HG02973 (cell line): Measurements from ENCODE around the gene ACY1.
"Not testable (repeated sequence)": the region's sequence is repeated elsewhere in the genome, so short reads cannot be mapped to it uniquely, and the experiment has no call there.

Experiments used
- ATAC-seq: cut with Tn5 transposase; IDR thresholded peaks from one replicate; pipeline ENCODE4 v1.9.1; 2021; ENCODE audit warnings: moderate library complexity; ENCODE audit not compliant: unreplicated experiment

Gene ACY1

DNA sequence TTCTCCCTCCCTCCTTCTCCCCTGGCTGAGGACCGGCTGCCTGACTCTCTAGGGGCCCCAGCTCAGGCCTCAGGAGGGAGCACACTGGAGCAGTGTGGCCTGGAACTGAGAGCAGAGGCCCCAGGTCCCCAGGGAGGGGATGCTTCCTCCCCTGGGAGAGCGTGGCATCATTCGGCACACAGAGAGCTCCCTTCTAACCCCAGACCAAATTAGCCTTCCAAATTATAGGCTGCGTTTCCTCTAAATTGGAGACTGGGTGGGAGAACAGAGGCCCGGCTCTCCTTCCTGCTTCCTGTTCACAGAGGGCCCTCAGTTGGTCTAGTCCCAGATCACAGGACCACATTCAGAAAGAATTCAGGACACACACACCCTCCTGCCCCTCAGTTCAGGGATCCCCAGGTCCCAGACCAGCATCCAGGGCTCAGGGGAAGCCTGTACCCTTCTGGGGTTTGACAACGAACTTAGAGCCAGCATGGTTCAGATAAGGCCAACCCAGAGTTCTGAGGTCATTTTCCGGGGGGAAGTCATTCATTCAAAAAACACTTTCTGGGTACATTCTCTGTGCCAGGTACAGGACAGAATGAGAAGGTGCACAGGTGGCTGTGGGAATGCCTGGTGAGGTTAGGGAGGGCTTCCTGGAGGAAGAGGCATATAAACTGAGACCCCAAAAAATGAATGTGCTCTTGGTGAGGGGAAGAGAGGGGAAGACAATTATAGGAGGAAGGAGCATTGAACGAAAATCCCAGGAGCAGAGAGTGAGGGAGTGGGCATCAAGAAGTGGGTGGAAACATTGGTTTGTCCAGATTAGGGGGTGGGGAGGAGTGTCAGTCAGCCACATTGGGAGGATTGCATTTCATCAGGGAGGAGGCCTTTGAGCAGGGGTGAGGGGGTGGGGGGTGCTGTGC lies 40.8 kb downstream of the ACY1 start:
- no peak for ATAC-seq

GRCh38 chr3:52024765-52025452 lies 41.6 kb downstream of the ACY1 start:
- no peak for ATAC-seq

DNA sequence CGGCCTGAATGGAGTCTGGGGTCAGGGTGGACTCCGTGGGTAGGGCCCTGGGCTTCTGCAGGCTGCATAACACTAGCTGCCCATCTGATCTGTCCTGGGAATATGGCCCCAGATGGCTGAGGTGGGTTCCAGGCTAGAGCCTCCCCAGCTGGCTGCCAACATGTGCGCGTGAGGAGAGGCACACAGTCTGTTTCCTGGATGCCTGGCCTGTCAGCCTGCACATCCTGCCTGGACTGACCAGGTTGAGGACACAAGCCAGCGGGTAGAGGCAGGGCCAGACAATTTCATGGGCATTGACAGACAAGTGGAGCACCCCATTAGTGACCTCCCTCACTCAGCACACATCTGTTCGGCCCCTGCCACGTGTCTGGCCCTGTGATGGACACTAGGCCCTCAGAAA lies 42.1 kb downstream of the ACY1 start:
- no peak for ATAC-seq

DNA sequence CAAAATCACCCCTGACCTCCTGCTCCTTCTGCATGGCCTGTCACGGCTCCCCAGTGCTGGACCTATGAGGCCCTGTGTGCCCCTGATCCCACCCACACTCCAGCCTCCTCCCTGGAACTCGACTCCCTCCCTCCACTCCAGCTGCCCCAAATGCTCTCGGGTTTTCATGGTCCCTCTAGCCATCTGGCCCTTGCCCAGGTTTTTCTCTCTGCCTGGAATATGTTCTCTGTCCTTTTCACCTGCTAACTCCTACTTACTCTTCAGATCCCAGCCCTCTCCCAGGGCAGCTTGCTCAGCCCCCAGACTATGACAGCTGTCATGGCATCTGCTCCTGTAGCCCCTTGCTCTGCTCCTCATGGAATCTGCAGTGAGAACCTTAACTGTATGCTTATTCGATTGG lies 42.7 kb downstream of the ACY1 start:
- ATAC-seq = no peak

GRCh38 chr3:52028572-52028971 lies 45.2 kb downstream of the ACY1 start:
- no peak for ATAC-seq

GRCh38 chr3:52029053-52029452 lies 45.7 kb downstream of the ACY1 start:
- no peak for ATAC-seq

DNA sequence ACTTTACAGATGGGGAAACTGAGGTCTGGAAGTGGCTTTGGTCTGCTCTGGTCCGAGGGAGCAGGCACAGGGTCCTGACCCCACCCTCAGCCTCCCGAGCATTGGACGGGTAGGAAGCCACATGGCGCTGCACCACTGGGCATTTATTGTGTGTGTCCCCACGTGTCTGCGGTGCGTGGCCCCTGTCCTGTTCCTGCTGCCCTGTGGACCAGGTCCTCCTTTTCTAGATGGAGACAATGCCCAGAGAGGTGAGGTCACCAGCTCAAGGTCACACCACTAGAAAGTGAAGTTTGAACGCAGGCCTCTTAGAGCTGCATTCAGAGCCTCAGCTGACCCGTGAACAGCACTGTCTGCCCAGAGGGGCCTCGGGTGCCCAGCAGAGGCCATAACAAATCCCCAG lies 46.2 kb downstream of the ACY1 start:
- ATAC-seq = no peak

GRCh38 chr3:52030714-52031310 lies 47.5 kb downstream of the ACY1 start:
- ATAC-seq = no peak

DNA sequence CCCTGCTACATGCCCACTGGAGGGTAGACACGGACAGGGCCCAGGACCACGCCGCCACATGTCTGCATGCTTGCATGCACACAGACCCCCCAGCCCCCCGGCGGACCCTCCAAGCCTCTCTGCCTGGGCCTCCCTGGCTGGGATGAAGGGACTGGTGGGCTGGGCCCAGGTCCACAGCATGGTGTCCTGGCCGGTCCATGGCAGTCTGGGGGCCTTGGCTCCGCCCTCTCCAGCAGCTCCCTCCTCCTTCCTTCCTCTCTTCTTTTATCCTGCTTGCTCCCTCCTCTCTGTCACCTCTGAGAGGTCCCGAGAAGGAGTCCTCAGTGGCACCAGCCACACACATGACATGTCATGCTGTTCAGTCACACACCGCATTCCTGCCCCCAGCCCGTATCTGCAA lies 48.6 kb downstream of the ACY1 start:
- no peak for ATAC-seq

GRCh38 chr3:52032702-52033408 lies 49.5 kb downstream of the ACY1 start:
- ATAC-seq = no peak

GRCh38 chr3:52033748-52034147 lies 50.4 kb downstream of the ACY1 start:
- ATAC-seq = not testable (repeated sequence)

GRCh38 chr3:52034212-52034611 lies 50.9 kb downstream of the ACY1 start:
- no peak for ATAC-seq

GRCh38 chr3:52034651-52035050 lies 51.3 kb downstream of the ACY1 start:
- ATAC-seq = no peak

GRCh38 chr3:52036222-52036694 lies 52.9 kb downstream of the ACY1 start:
- no peak for ATAC-seq

- no peak for ATAC-seq
These were observed 53.5 kb downstream of the ACY1 start for GRCh38 chr3:52036829-52037228.

DNA sequence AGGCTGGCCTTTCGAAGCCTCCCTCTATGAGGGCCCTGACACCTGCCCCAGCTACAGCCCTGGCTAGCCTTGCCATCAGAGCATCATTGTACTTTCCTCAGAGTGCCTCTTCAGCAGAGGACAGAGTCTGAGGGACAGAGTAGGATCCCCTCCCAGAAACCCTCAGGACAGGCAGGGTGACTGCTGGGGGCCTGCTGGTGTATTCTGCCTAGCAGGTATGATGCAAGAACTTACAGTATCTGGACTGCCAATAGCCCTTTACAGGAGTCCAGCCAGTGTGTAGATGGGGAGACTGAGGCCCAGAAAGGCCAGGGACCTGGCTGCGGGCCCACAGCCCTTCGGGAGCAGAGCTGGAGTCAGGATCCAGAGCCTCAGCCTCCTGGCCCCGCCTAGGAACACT lies 54.0 kb downstream of the ACY1 start:
- no peak for ATAC-seq

GRCh38 chr3:52038227-52038626 lies 54.9 kb downstream of the ACY1 start:
- no peak for ATAC-seq
